GM12892 (cell line): ENCODE results near the gene IFT27.

Source experiments
- POLR2A ChIP-seq: IDR thresholded peaks from 2 replicates; pipeline ENCODE4 v1.6.1; 2011; ENCODE audit warnings: low read depth, low read length, control low read depth
- POLR2AphosphoS5 ChIP-seq: IDR thresholded peaks from 2 replicates; pipeline ENCODE4 v1.6.1; 2011; ENCODE audit warnings: low read depth, low read length, control low read depth
- TAF1 ChIP-seq: IDR thresholded peaks from 2 replicates; pipeline ENCODE4 v1.6.1; 2011; ENCODE audit warnings: low read depth, mild to moderate bottlenecking, control low read depth, low read length, borderline replicate concordance

- no peak for TF ChIP-seq TAF1
- no peak for TF ChIP-seq POLR2A
- no peak for TF ChIP-seq POLR2AphosphoS5
These were observed 20.7 kb upstream of the IFT27 start for GRCh38 chr22:36796552-36797175.
